NCI-H526 treated with DMSO at 0.1 percent for 48 hours (cell line): ENCODE measurements around the gene TRIM29.

ENCODE experiments used
- DNase-seq: peaks from one replicate; lab custom pipeline; 2025; lab: John Stamatoyannopoulos, UW

TRIM29 gene

DNA sequence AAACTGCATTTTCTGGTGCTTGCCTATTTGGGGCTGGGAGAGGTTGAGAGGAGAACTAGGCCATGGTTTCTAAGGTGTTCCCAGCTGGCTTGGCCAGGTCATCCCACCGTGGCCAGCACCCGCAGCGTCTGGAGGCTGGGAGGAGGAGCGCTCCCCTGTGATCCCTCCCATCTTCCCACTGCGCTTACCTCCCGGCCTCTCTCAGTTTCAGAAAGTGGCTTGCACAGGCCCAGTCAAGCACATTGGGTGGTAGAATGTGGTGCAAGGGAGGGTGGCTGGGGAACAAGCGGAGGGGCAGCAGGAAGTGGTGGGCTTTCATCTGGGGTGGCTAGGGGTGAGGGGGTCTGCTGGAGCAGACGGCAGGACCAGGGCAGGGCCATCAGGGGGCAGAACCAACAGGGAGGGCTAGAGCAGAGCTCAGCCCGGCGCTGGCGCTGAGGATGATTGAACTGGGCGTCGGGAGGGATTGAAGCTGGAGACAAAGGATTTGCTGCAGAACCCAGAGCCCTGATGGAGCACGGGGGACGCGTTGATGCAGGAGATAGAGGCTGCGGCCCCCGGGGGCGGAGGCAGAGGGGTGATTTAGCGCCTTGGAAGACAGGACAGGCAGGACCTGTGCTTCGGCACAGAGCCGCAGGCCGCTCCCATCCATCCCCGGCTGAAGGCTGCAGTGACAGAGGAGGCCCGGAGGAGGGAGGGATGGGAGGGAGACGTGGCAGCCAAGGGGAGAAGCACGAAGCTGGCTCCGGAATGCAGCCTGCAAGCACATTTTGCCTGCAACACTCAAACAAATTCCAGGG lies 76.0 kb downstream of the TRIM29 start:
- DNase-seq: no peak
